Peyer's patch (tissue), 4 donors: Measurements from ENCODE around the gene SV2A. TPM values are rescaled to one million over a fixed set of nuclear protein-coding genes. Genes with fewer than 3 reads are reported as not detected.

ENCODE experiments used
- DNase-seq, 3 donors: peaks; one replicate each; pipeline ENCODE4 v3.0.0-alpha.2; 2017 to 2019
- H3K27ac ChIP-seq, 4 donors: fragments of 200-600 bp; sonication (generic); one replicate each; pipeline ENCODE4 v1.5.1; 2016 to 2019
- H3K27me3 ChIP-seq, 2 donors: fragments of 200-600 bp; sonication (generic); one replicate each; pipeline ENCODE4 v1.5.1; 2019
- H3K36me3 ChIP-seq, 3 donors: fragments of 200-600 bp; sonication (generic); one replicate each; pipeline ENCODE4 v1.5.1; 2016 to 2019
- H3K4me1 ChIP-seq, 4 donors: fragments of 200-600 bp; sonication (generic); one replicate each; pipeline ENCODE4 v1.5.1; 2016 to 2019
- H3K4me3 ChIP-seq, 4 donors: fragments of 200-600 bp; sonication (generic); 1 replicate in 3 of 4; 2 replicates in 1 of 4; pipeline ENCODE4 v1.5.1; 2016 to 2019; ENCODE audit warnings: mild to moderate bottlenecking in 1 of 4
- H3K9me3 ChIP-seq, 4 donors: fragments of 200-600 bp; sonication (generic); one replicate each; pipeline ENCODE4 v1.5.1; 2016 to 2019; ENCODE audit warnings: mild to moderate bottlenecking in 1 of 4
- POLR2A ChIP-seq, 2 donors: fragments of 450-650 bp; IDR thresholded peaks; one replicate each; pipeline ENCODE4 v1.5.1; 2017; ENCODE audit warnings: antibody characterized with exemption in 2 of 2, mild to moderate bottlenecking in 2 of 2, moderate library complexity in 2 of 2
- total RNA-seq, 4 donors: library from RNA; depleted of rRNA; stranded (reverse); fragments of >200 nt; gene quantifications; one replicate each; pipeline ENCODE4 v1.1.0, GENCODE V29; 2016
- TF ChIP-seq, protein P1 (sequence below), 6 experiments: fragments of 450-650 bp in 4 of 6; fragments of 200-600 bp in 2 of 6; sonication (generic) in 1 of 6; IDR thresholded peaks; one replicate each; pipeline ENCODE4 v1.5.1; 2017 to 2019; ENCODE audit warnings: antibody characterized with exemption in 6 of 6, mild to moderate bottlenecking in 3 of 6, moderate library complexity in 1 of 6

The SV2A gene
- total RNA-seq, 4 donors from 2014 or later: 0.70 to 3.3 (median 2.2) TPM

DNA sequence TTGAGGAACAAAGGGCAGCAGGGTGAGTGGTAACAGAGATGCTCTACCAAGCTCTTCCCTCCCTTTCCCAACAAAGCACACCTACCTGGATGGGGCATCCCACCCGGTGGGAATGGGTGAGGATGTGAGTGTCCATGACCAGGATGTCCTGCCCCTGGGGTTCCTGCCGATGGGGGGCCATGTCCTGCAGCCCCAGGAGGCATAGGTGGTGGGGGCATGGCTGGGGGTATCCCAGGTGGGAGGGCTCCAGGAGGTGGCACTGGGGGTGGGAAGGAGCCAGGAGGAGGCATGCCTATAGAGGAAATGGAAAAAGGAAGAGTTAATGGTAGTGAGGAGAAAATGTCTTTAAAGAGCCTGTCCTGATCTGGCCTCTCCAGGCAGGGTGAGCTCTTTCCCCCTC lies 8.1 kb upstream of the SV2A start:
- Histone ChIP-seq H3K36me3 (peaks cover 0 to 59% (median 3%) of the 10 kb centered on the region in 3 donors), H3K27ac (no peak overlapping the region), H3K4me3 (no peak overlapping the region), H3K9me3 (no peaks in the 10 kb centered on the region), H3K4me1 (peaks cover 0 to 31% (median 9%) of the 10 kb centered on the region in 4 donors), H3K27me3 (no peaks in the 10 kb centered on the region)
- TF ChIP-seq POLR2A (IDR thresholded peaks at IDR 0.05): no peak
- TF ChIP-seq, protein P1, sequence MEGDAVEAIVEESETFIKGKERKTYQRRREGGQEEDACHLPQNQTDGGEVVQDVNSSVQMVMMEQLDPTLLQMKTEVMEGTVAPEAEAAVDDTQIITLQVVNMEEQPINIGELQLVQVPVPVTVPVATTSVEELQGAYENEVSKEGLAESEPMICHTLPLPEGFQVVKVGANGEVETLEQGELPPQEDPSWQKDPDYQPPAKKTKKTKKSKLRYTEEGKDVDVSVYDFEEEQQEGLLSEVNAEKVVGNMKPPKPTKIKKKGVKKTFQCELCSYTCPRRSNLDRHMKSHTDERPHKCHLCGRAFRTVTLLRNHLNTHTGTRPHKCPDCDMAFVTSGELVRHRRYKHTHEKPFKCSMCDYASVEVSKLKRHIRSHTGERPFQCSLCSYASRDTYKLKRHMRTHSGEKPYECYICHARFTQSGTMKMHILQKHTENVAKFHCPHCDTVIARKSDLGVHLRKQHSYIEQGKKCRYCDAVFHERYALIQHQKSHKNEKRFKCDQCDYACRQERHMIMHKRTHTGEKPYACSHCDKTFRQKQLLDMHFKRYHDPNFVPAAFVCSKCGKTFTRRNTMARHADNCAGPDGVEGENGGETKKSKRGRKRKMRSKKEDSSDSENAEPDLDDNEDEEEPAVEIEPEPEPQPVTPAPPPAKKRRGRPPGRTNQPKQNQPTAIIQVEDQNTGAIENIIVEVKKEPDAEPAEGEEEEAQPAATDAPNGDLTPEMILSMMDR (IDR thresholded peaks at IDR 0.05): no peak
- no peak for DNase-seq

DNA sequence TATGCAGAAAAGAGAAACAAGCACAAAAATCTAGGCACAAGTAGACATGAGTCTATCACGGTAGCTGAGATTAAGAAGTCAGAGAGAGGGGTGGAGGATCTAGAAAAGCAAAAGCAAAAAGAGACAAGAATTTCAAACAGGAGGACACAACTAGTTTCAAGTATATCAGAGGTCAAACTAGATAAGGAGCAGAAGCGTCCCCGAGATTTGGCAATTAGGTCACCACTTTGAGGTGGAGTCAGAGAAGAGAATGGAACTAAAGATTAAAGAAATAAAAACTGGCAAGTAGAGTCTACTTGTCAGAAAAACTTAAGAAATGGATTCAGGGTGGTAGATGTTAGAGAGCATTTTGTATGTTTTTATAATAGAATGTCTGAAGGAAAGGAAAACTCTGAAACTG lies 7.7 kb upstream of the SV2A start:
- Histone ChIP-seq H3K4me3 (no peak overlapping the region), H3K27me3 (no peaks in the 10 kb centered on the region), H3K36me3 (peaks cover 0 to 55% (median 3%) of the 10 kb centered on the region in 3 donors), H3K27ac (no peak overlapping the region), H3K4me1 (peaks cover 0 to 31% (median 9%) of the 10 kb centered on the region in 4 donors), H3K9me3 (no peaks in the 10 kb centered on the region)
- no peak for DNase-seq
- TF ChIP-seq POLR2A (IDR thresholded peaks at IDR 0.05): no peak
- TF ChIP-seq, protein P1 (IDR thresholded peaks at IDR 0.05): no peak

DNA sequence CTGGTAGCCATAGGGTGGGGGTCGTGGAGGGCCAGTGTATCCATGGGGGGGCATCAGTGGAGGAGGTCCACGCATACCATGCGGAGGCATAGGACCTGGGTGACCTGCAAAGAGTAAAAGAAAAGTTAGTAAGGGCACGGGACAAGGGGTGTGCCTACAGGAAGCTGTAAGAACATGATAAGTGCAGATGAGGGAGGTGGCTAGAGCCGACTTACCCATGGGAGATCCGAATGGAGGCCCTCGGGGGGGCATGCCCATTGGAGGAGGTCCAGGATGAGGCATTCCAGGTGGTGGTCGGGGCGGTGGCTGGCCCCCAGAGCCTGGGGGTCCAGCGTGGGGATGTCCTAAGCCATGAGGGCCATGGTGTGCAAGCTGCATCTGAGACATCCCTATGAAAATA lies 6.0 kb upstream of the SV2A start:
- Histone ChIP-seq H3K4me1 (peaks cover 0 to 24% (median 8%) of the 10 kb centered on the region in 4 donors), H3K27me3 (no peaks in the 10 kb centered on the region), H3K9me3 (no peaks in the 10 kb centered on the region), H3K36me3 (peaks cover 0 to 44% (median 3%) of the 10 kb centered on the region in 3 donors), H3K27ac (no peak overlapping the region), H3K4me3 (no peak overlapping the region)
- no peak for DNase-seq
- TF ChIP-seq POLR2A (IDR thresholded peaks at IDR 0.05): no peak
- TF ChIP-seq, protein P1 (IDR thresholded peaks at IDR 0.05): no peak

DNA sequence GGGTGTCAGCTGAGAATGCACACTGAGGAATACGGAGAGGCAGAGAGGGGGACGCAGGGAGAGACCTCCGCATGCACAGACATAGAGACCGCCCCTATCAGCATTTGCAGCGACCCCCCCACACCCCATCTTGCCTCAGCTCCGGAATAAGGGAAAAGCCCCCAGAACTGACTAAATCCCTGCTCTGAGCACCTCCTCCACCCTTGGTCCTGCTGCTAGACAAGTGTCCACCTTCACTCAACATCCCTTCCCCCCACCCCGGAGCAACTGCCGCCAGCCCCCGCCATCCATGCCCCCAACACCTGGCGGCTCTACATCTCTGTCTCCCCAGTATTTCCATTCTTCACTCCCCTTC lies 769 bp downstream of the SV2A start:
- H3K27ac ChIP-seq: no peak overlapping the region
- peak overlapping the region; percentile 29 to 53 (median 48) for H3K4me3 ChIP-seq
- H3K27me3 ChIP-seq: no peaks in the 10 kb centered on the region
- H3K4me1 ChIP-seq: peaks cover 0 to 12% (median 4%) of the 10 kb centered on the region in 4 donors
- DNase-seq: no peak
- no peaks in the 10 kb centered on the region for H3K36me3 ChIP-seq
- no peak for TF ChIP-seq POLR2A (IDR thresholded peaks at IDR 0.05)
- TF ChIP-seq, protein P1 (IDR thresholded peaks at IDR 0.05): no peak
- no peaks in the 10 kb centered on the region for H3K9me3 ChIP-seq

DNA sequence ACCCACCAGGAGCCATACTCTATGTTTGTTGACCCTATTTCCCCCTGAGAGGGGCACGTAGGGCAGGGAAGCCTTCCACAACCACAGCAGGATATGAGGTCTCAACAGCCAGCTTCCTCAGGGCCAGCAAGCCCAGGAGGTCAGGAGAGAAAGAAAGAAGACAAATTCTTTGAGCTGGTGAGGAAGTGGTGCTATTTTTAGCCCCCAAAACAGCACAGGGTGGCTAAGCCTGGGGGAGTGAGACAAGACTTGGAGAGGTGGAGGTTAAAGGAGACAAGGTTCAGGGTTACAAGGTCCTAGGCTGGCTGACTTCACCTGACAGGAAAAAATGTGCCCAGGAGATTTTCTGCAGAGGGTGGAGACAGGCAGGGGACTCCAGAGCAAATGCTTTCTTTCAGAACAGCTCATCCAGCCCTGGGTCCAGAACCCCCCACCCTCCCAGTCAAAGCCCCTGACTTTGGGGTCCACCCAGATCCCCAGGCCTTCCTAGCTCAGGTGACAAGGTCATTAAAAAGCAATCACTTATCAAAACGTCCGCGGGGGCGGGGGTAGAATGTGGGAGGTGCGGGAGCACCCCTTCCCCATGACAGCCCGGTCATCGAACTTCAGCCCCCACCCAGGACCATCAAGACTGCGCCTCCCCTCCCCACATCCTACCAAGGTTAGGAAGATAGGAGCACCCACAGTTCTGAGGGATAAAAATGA lies 1.3 kb downstream of the SV2A start:
- H3K27ac ChIP-seq: no peak overlapping the region
- H3K4me3 ChIP-seq: peak overlapping the region in 3 of 4 donors; percentile 45 to 53 (median 52)
- no peaks in the 10 kb centered on the region for H3K36me3 ChIP-seq
- TF ChIP-seq POLR2A (IDR thresholded peaks at IDR 0.05): no peak
- TF ChIP-seq, protein P1 (IDR thresholded peaks at IDR 0.05): no peak
- no peaks in the 10 kb centered on the region for H3K27me3 ChIP-seq
- peak in 1 of 3 donors; percentile 41 for DNase-seq
- peaks cover 0 to 12% (median 4%) of the 10 kb centered on the region in 4 donors for H3K4me1 ChIP-seq
- no peaks in the 10 kb centered on the region for H3K9me3 ChIP-seq
